ENCODE measurements around the gene HCN2.

Gene HCN2

GRCh38 chr19:642767-643727, 53.4 kb downstream of the HCN2 start:
- no peak for DNase-seq

- DNase-seq = no peak
Measured at GRCh38 chr19:643736-644135, 54.1 kb downstream of the HCN2 start.

GRCh38 chr19:644363-644762, 54.7 kb downstream of the HCN2 start:
- DNase-seq = no peak

GRCh38 chr19:644789-645188, 55.1 kb downstream of the HCN2 start:
- no peak for DNase-seq

- no peak for DNase-seq
Measured at GRCh38 chr19:645912-646778, 56.5 kb downstream of the HCN2 start.

GRCh38 chr19:646779-647565, 57.3 kb downstream of the HCN2 start:
- no peak for DNase-seq

- DNase-seq = no peak
Measured at GRCh38 chr19:647566-648284, 58.0 kb downstream of the HCN2 start.

- DNase-seq = no peak
Measured at GRCh38 chr19:648305-648704, 58.6 kb downstream of the HCN2 start.

- DNase-seq = no peak
Measured at GRCh38 chr19:648904-649801, 59.5 kb downstream of the HCN2 start.

GRCh38 chr19:650121-650520, 60.4 kb downstream of the HCN2 start:
- no peak for DNase-seq

GRCh38 chr19:651114-651818, 61.6 kb downstream of the HCN2 start:
- no peak for DNase-seq

GRCh38 chr19:651991-652390, 62.3 kb downstream of the HCN2 start:
- DNase-seq = no peak

- no peak for DNase-seq
Measured at GRCh38 chr19:652467-653389, 63.0 kb downstream of the HCN2 start.

- no peak for DNase-seq
Measured at GRCh38 chr19:653425-653824, 63.7 kb downstream of the HCN2 start.

- DNase-seq = no peak
Measured at GRCh38 chr19:655691-656090, 66.0 kb downstream of the HCN2 start.

- DNase-seq = no peak
Measured at GRCh38 chr19:656751-657559, 67.3 kb downstream of the HCN2 start.

- DNase-seq = no peak
Measured at GRCh38 chr19:657611-658010, 67.9 kb downstream of the HCN2 start.

GRCh38 chr19:658059-658839, 68.6 kb downstream of the HCN2 start:
- DNase-seq = no peak
